H9 (cell line): ENCODE measurements around the gene MORN1. TPM values are rescaled to one million over a fixed set of nuclear protein-coding genes. Genes with fewer than 3 reads are reported as not detected.

ENCODE experiments used
- DNase-seq: peaks from one replicate; pipeline ENCODE4 v3.0.0-alpha.2; 2017
- H2AFZ ChIP-seq: one replicate; pipeline ENCODE4 v1.6.1; 2013; ENCODE audit warnings: mild to moderate bottlenecking, low read length, control low read depth, moderate library complexity
- H2AK5ac ChIP-seq: 2 replicates; pipeline ENCODE4 v1.6.1; 2013; ENCODE audit warnings: low read length, control low read depth, mixed read lengths; ENCODE audit not compliant: insufficient read length
- H2BK120ac ChIP-seq: one replicate; pipeline ENCODE4 v1.6.1; 2013; ENCODE audit warnings: low read depth, mild to moderate bottlenecking, low read length, control low read depth, inconsistent platforms; ENCODE audit not compliant: poor library complexity, severe bottlenecking
- H2BK12ac ChIP-seq: 2 replicates; pipeline ENCODE4 v1.6.1; 2013; ENCODE audit warnings: low read length, control low read depth, mixed read lengths, low read depth; ENCODE audit not compliant: insufficient read length
- H2BK15ac ChIP-seq: 2 replicates; pipeline ENCODE4 v1.6.1; 2013; ENCODE audit warnings: low read depth, low read length, control low read depth
- H2BK20ac ChIP-seq: one replicate; pipeline ENCODE4 v1.6.1; 2013; ENCODE audit warnings: low read depth, mild to moderate bottlenecking, low read length, control low read depth, inconsistent platforms; ENCODE audit not compliant: poor library complexity, severe bottlenecking
- H2BK5ac ChIP-seq: 2 replicates; pipeline ENCODE4 v1.6.1; 2013; ENCODE audit warnings: low read length, control low read depth, mixed read lengths; ENCODE audit not compliant: insufficient read length
- H3K14ac ChIP-seq: 2 replicates; pipeline ENCODE4 v1.6.1; 2013; ENCODE audit warnings: low read length, control low read depth; ENCODE audit not compliant: insufficient read depth
- H3K18ac ChIP-seq: 2 replicates; pipeline ENCODE4 v1.6.1; 2013; ENCODE audit warnings: low read depth, mild to moderate bottlenecking, mixed read lengths, low read length, control low read depth; ENCODE audit not compliant: insufficient read length
- H3K23ac ChIP-seq: 2 replicates; pipeline ENCODE4 v1.6.1; 2013; ENCODE audit warnings: low read length, control low read depth, mixed read lengths, low read depth; ENCODE audit not compliant: insufficient read length
- H3K23me2 ChIP-seq: 2 replicates; pipeline ENCODE4 v1.6.1; 2013; ENCODE audit warnings: low read depth, mild to moderate bottlenecking, mixed read lengths, low read length, control low read depth; ENCODE audit not compliant: insufficient read length, poor library complexity, severe bottlenecking
- H3K27ac ChIP-seq: 2 replicates; pipeline ENCODE4 v1.5.1; 2013; ENCODE audit warnings: low read length, control low read depth, mixed read lengths, low read depth; ENCODE audit not compliant: insufficient read length
- H3K27me3 ChIP-seq: 2 replicates; pipeline ENCODE4 v1.6.1; 2013; ENCODE audit warnings: low read length, control low read depth, inconsistent platforms; ENCODE audit not compliant: insufficient read depth
- H3K4ac ChIP-seq: 2 replicates; pipeline ENCODE4 v1.6.1; 2013; ENCODE audit warnings: low read depth, mild to moderate bottlenecking, control low read depth, inconsistent platforms, low read length, moderate library complexity
- H3K4me1 ChIP-seq: 2 replicates; pipeline ENCODE4 v1.6.1; 2013; ENCODE audit warnings: low read length, control low read depth, inconsistent platforms; ENCODE audit not compliant: insufficient read depth
- H3K4me2 ChIP-seq: 2 replicates; pipeline ENCODE4 v1.6.1; 2013; ENCODE audit warnings: low read length, control low read depth, mixed read lengths; ENCODE audit not compliant: insufficient read length, insufficient read depth
- H3K56ac ChIP-seq: 2 replicates; pipeline ENCODE4 v1.6.1; 2013; ENCODE audit warnings: low read depth, mild to moderate bottlenecking, mixed read lengths, low read length, control low read depth; ENCODE audit not compliant: insufficient read length
- H3K79me1 ChIP-seq: 2 replicates; pipeline ENCODE4 v1.6.1; 2013; ENCODE audit warnings: low read depth, mild to moderate bottlenecking, moderate library complexity, low read length, control low read depth, inconsistent platforms; ENCODE audit not compliant: insufficient read depth, poor library complexity, severe bottlenecking
- H3K79me2 ChIP-seq: 2 replicates; pipeline ENCODE4 v1.6.1; 2013; ENCODE audit warnings: low read length, control low read depth, inconsistent platforms; ENCODE audit not compliant: insufficient read depth
- H3K9ac ChIP-seq: 2 replicates; pipeline ENCODE4 v1.6.1; 2013; ENCODE audit warnings: low read length, control low read depth, mixed read lengths; ENCODE audit not compliant: insufficient read length; ENCODE audit errors: extremely low read depth
- H3K9me3 ChIP-seq: one replicate; pipeline ENCODE4 v1.6.1; 2013; ENCODE audit warnings: low read depth, low read length, inconsistent platforms; ENCODE audit not compliant: control insufficient read depth
- H3T11ph ChIP-seq: one replicate; pipeline ENCODE4 v1.6.1; 2013; ENCODE audit warnings: mild to moderate bottlenecking, low read length, control low read depth, inconsistent platforms
- H4K20me1 ChIP-seq: one replicate; pipeline ENCODE4 v1.6.1; 2013; ENCODE audit not compliant: control insufficient read depth, insufficient read length, insufficient read depth
- H4K5ac ChIP-seq: 2 replicates; pipeline ENCODE4 v1.6.1; 2013; ENCODE audit warnings: low read depth, mild to moderate bottlenecking, mixed read lengths, low read length, control low read depth; ENCODE audit not compliant: insufficient read length
- H4K8ac ChIP-seq: replicated peaks from 2 replicates; pipeline ENCODE4 v1.6.1; 2013; ENCODE audit warnings: low read length, control low read depth, mixed read lengths, low read depth; ENCODE audit not compliant: insufficient read length
- H4K91ac ChIP-seq: 2 replicates; pipeline ENCODE4 v1.6.1; 2013; ENCODE audit warnings: low read depth, mild to moderate bottlenecking, moderate library complexity, mixed read lengths, low read length, control low read depth; ENCODE audit not compliant: insufficient read length
- H3K27ac Mint-ChIP-seq, 3 experiments: 2 replicates in 2 of 3; 3 replicates in 1 of 3; pipeline ENCODE4 v1.8.0; 2020 to 2021; ENCODE audit warnings: mixed read lengths in 3 of 3, mild to moderate bottlenecking in 1 of 3, moderate library complexity in 1 of 3
- H3K27me3 Mint-ChIP-seq: 2 replicates; pipeline ENCODE4 v1.8.0; 2021; ENCODE audit warnings: low read depth, mild to moderate bottlenecking, moderate library complexity, mixed read lengths
- H3K36me3 Mint-ChIP-seq, 3 experiments: 2 replicates in 2 of 3; 3 replicates in 1 of 3; pipeline ENCODE4 v1.8.0; 2020 to 2021; ENCODE audit warnings: low read depth in 3 of 3, mixed read lengths in 3 of 3; ENCODE audit not compliant: insufficient read depth in 1 of 3
- H3K4me1 Mint-ChIP-seq, 2 experiments: 2 replicates each; pipeline ENCODE4 v1.8.0; 2020; ENCODE audit warnings: mixed read lengths in 2 of 2
- H3K4me3 Mint-ChIP-seq, 2 experiments: 2 replicates in 1 of 2; 3 replicates in 1 of 2; pipeline ENCODE4 v1.8.0; 2020 to 2021; ENCODE audit warnings: mild to moderate bottlenecking in 2 of 2, mixed read lengths in 2 of 2, moderate library complexity in 1 of 2
- H3K9me3 Mint-ChIP-seq, 2 experiments: 2 replicates in 1 of 2; 3 replicates in 1 of 2; pipeline ENCODE4 v1.8.0; 2020; ENCODE audit warnings: mild to moderate bottlenecking in 2 of 2, mixed read lengths in 2 of 2, moderate library complexity in 1 of 2
- WGBS: extraction: QIAGEN DNeasy Blood & Tissue Kit; methylation state at CpG from one replicate; pipeline ENCODE4 v1.1.7; 2013; ENCODE audit warnings: missing lambda C conversion rate, low lambda C conversion rate, mixed read lengths; ENCODE audit not compliant: insufficient read length; ENCODE audit errors: extremely low coverage; 5-methylcytosine and 5-hydroxymethylcytosine counted together
- total RNA-seq: library from RNA; stranded (reverse); gene quantifications from 2 replicates; pipeline ENCODE4 v1.2.1, GENCODE V29; 2021
- TF ChIP-seq, protein P1 (sequence below): fragments of 200-600 bp; sonication (generic); conservative IDR thresholded peaks from 3 replicates; pipeline ENCODE4 v1.8.0; 2021; ENCODE audit warnings: antibody characterized with exemption, mild to moderate bottlenecking

The MORN1 gene
- total RNA-seq, 1 experiment from 2014 or later = 12.7 TPM

DNA sequence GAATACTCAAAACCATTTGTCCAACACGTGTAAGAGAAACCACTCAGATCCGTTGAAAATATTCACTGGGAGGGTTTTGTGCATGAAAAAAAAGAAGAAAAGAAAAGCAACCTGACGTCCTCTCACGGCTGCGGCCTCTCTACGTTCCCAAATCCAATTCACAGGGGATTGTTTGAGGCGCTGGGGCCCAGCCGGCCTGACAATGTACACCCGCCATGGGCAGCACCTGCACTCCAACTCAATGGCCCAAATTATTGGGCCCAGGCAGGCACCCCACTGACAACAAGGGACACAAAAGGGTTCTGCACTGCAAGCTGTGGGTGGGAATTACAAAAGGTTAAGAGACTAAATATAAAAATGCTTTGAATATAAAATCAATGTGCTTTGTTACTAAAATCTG lies 41.5 kb downstream of the MORN1 start:
- no peak overlapping the region for H3T11ph ChIP-seq
- no peak overlapping the region for H3K27ac Mint-ChIP-seq

More for the DNA sequence above, 41.5 kb downstream of the MORN1 start:
- no peaks in the 10 kb centered on the region for H4K20me1 ChIP-seq
- H2AFZ ChIP-seq = no peak overlapping the region
- H3K14ac ChIP-seq = no peak overlapping the region
- no peak overlapping the region for H3K23ac ChIP-seq
- H2BK12ac ChIP-seq = no peak overlapping the region
- Mint-ChIP-seq H3K4me3 (no peak overlapping the region), H3K27me3 (no peaks in the 10 kb centered on the region), H3K36me3 (no peaks in the 10 kb centered on the region), H3K9me3 (no peaks in the 10 kb centered on the region), H3K4me1 (peaks cover 0 to 9% of the 10 kb centered on the region in 2 experiments; a peak in 1 of 4 replicates)
- no peaks in the 10 kb centered on the region for H3K4me1 ChIP-seq
- no peaks in the 10 kb centered on the region for H3K27me3 ChIP-seq
- no peak overlapping the region for H3K56ac ChIP-seq
- H3K79me2 ChIP-seq = no peaks in the 10 kb centered on the region
- no peak overlapping the region for H2BK120ac ChIP-seq
- no peak overlapping the region for H2AK5ac ChIP-seq
- no peak overlapping the region for H4K91ac ChIP-seq
- H3K9me3 ChIP-seq = no peaks in the 10 kb centered on the region
- no peak overlapping the region for H3K9ac ChIP-seq
- no peak overlapping the region for H2BK15ac ChIP-seq
- no peaks in the 10 kb centered on the region for H3K23me2 ChIP-seq
- WGBS = no CpG with 5 or more reads among the region's 9 CpGs
- H4K8ac ChIP-seq = no peak overlapping the region
- H3K4me2 ChIP-seq = no peak overlapping the region
- DNase-seq = no peak
- H3K27ac ChIP-seq = no peak overlapping the region
- TF ChIP-seq, protein P1, sequence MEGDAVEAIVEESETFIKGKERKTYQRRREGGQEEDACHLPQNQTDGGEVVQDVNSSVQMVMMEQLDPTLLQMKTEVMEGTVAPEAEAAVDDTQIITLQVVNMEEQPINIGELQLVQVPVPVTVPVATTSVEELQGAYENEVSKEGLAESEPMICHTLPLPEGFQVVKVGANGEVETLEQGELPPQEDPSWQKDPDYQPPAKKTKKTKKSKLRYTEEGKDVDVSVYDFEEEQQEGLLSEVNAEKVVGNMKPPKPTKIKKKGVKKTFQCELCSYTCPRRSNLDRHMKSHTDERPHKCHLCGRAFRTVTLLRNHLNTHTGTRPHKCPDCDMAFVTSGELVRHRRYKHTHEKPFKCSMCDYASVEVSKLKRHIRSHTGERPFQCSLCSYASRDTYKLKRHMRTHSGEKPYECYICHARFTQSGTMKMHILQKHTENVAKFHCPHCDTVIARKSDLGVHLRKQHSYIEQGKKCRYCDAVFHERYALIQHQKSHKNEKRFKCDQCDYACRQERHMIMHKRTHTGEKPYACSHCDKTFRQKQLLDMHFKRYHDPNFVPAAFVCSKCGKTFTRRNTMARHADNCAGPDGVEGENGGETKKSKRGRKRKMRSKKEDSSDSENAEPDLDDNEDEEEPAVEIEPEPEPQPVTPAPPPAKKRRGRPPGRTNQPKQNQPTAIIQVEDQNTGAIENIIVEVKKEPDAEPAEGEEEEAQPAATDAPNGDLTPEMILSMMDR = no peak
- no peak overlapping the region for H3K4ac ChIP-seq
- no peaks in the 10 kb centered on the region for H3K79me1 ChIP-seq
- no peak overlapping the region for H2BK20ac ChIP-seq
- H2BK5ac ChIP-seq = no peak overlapping the region
- H3K18ac ChIP-seq = no peak overlapping the region
- H4K5ac ChIP-seq = no peak overlapping the region
